OCI-LY3 (cell line): ENCODE data around the gene TSPAN9.
"Not testable (repeated sequence)": the region's sequence is repeated elsewhere in the genome, so short reads cannot be mapped to it uniquely, and the experiment has no call there.

Experiments used
- H2AFZ ChIP-seq: fragments of 200-600, 300-600 bp; shearing (Covaris generic); 2 replicates; pipeline ENCODE4 v1.6.0; 2014; ENCODE audit warnings: antibody characterized with exemption, low read depth, low read length
- H3K27ac ChIP-seq: fragments of 200-600, 300-600 bp; sonication (generic); 2 replicates; pipeline ENCODE4 v1.5.1; 2014; ENCODE audit warnings: mild to moderate bottlenecking, low read length, moderate library complexity, mixed read lengths
- H3K27me3 ChIP-seq: fragments of 200-600, 300-600 bp; sonication (generic); 2 replicates; pipeline ENCODE4 v1.6.1; 2014; ENCODE audit warnings: low read depth, low read length, mixed read lengths
- H3K36me3 ChIP-seq: fragments of 200-600, 300-600 bp; sonication (generic); replicated peaks from 2 replicates; pipeline ENCODE3; 2014; ENCODE audit warnings: low read depth, low read length, mixed read lengths
- H3K4me1 ChIP-seq: fragments of 300-600, 200-600 bp; sonication (generic); 2 replicates; pipeline ENCODE4 v1.6.1; 2014; ENCODE audit warnings: low read length, mixed read lengths
- H3K4me2 ChIP-seq: fragments of 200-600, 300-600 bp; sonication (generic); 2 replicates; pipeline ENCODE4 v1.6.1; 2014; ENCODE audit warnings: low read length, mixed read lengths
- H3K4me3 ChIP-seq: fragments of 300-600, 200-600 bp; sonication (generic); 2 replicates; pipeline ENCODE4 v1.5.1; 2014; ENCODE audit warnings: antibody characterized with exemption, mild to moderate bottlenecking, low read length, moderate library complexity
- H3K79me2 ChIP-seq: fragments of 300-600, 200-600 bp; shearing (Covaris generic); 2 replicates; pipeline ENCODE4 v1.6.1; 2014; ENCODE audit warnings: mild to moderate bottlenecking, low read length, mixed read lengths
- H3K9ac ChIP-seq: fragments of 300-600, 200-600 bp; shearing (Covaris generic); 2 replicates; pipeline ENCODE4 v1.6.0; 2014; ENCODE audit warnings: mild to moderate bottlenecking, low read length, moderate library complexity
- H3K9me3 ChIP-seq: fragments of 200-600, 300-600 bp; shearing (Covaris generic); 2 replicates; pipeline ENCODE4 v1.6.1; 2014; ENCODE audit warnings: low read length, mixed read lengths; ENCODE audit not compliant: insufficient read depth
- H4K20me1 ChIP-seq: fragments of 200-600, 300-600 bp; sonication (generic); 2 replicates; pipeline ENCODE4 v1.6.1; 2016; ENCODE audit warnings: low read length, mixed read lengths; ENCODE audit not compliant: insufficient read depth
- CTCF ChIP-seq: fragments of 200-600, 300-600 bp; sonication (generic); IDR thresholded peaks from 2 replicates; pipeline ENCODE4 v1.5.1; 2014; ENCODE audit warnings: antibody characterized with exemption, low read length, low read depth
- EZH2phosphoT487 ChIP-seq: fragments of 200-600 bp; shearing (Covaris generic); IDR thresholded peaks from 2 replicates; pipeline ENCODE4 v1.6.1; 2018; ENCODE audit warnings: antibody characterized with exemption, mixed run types, low read depth

Gene TSPAN9

GRCh38 chr12:3055704-3056467 is 21.3 kb upstream of the TSPAN9 start:
- Histone ChIP-seq H3K27ac (no peak overlapping the region), H3K4me2 (peak overlapping the region; percentile 58), H3K79me2 (no peaks in the 10 kb centered on the region), H3K27me3 (no peaks in the 10 kb centered on the region), H3K36me3 (no peaks in the 10 kb centered on the region), H3K4me3 (peak overlapping the region; percentile 36; the same call in 1 of the 2 replicates), H4K20me1 (no peaks in the 10 kb centered on the region), H3K9me3 (no peaks in the 10 kb centered on the region), H2AFZ (peak overlapping the region; percentile 89), H3K4me1 (peaks cover 17% of the 10 kb centered on the region), H3K9ac (no peak overlapping the region)
- TF ChIP-seq EZH2phosphoT487 (no peak), CTCF (no peak)

GRCh38 chr12:3061059-3061458 is 16.1 kb upstream of the TSPAN9 start:
- H3K9me3 ChIP-seq: no peaks in the 10 kb centered on the region
- peaks cover 12% of the 10 kb centered on the region for H3K4me1 ChIP-seq
- H4K20me1 ChIP-seq: no peaks in the 10 kb centered on the region
- H3K36me3 ChIP-seq: no peaks in the 10 kb centered on the region
- peak overlapping the region; percentile 7; the same call in 1 of the 2 replicates for H3K4me2 ChIP-seq
- H3K27me3 ChIP-seq: peaks cover 34% of the 10 kb centered on the region
- TF ChIP-seq EZH2phosphoT487 (no peak), CTCF (no peak)
- no peak overlapping the region for H3K4me3 ChIP-seq
- H2AFZ ChIP-seq: no peak overlapping the region
- no peak overlapping the region for H3K27ac ChIP-seq
- H3K79me2 ChIP-seq: no peaks in the 10 kb centered on the region
- H3K9ac ChIP-seq: no peak overlapping the region

- H3K4me3 ChIP-seq: no peak overlapping the region
- H3K36me3 ChIP-seq: no peaks in the 10 kb centered on the region
- no peaks in the 10 kb centered on the region for H4K20me1 ChIP-seq
- H3K9ac ChIP-seq: no peak overlapping the region
- no peaks in the 10 kb centered on the region for H3K9me3 ChIP-seq
- peaks cover 34% of the 10 kb centered on the region for H3K27me3 ChIP-seq
- H3K4me2 ChIP-seq: no peak overlapping the region
- no peak overlapping the region for H2AFZ ChIP-seq
- H3K27ac ChIP-seq: no peak overlapping the region
- TF ChIP-seq CTCF (no peak), EZH2phosphoT487 (no peak)
- H3K4me1 ChIP-seq: peaks cover 6% of the 10 kb centered on the region
- no peaks in the 10 kb centered on the region for H3K79me2 ChIP-seq
Observed at GRCh38 chr12:3061501-3062215, 15.5 kb upstream of the TSPAN9 start.

- no peak overlapping the region for H3K4me3 ChIP-seq
- no peaks in the 10 kb centered on the region for H3K9me3 ChIP-seq
- TF ChIP-seq CTCF: no peak
- no peak for TF ChIP-seq EZH2phosphoT487
- H3K79me2 ChIP-seq: no peaks in the 10 kb centered on the region
- H3K27ac ChIP-seq: no peak overlapping the region
- no peaks in the 10 kb centered on the region for H4K20me1 ChIP-seq
- no peaks in the 10 kb centered on the region for H3K36me3 ChIP-seq
- peaks cover 50% of the 10 kb centered on the region for H3K27me3 ChIP-seq
- no peak overlapping the region for H2AFZ ChIP-seq
- no peak overlapping the region for H3K4me2 ChIP-seq
- peaks cover 4% of the 10 kb centered on the region; the same call in 1 of the 2 replicates for H3K4me1 ChIP-seq
- no peak overlapping the region for H3K9ac ChIP-seq
Observed at GRCh38 chr12:3065300-3065699, 11.9 kb upstream of the TSPAN9 start.

GRCh38 chr12:3065846-3066245 is 11.3 kb upstream of the TSPAN9 start:
- H3K9ac ChIP-seq, H3K9me3 ChIP-seq, H3K79me2 ChIP-seq, H2AFZ ChIP-seq, H3K4me3 ChIP-seq, H3K4me1 ChIP-seq, H4K20me1 ChIP-seq, H3K36me3 ChIP-seq, H3K27ac ChIP-seq, H3K4me2 ChIP-seq: not testable (repeated sequence)
- H3K27me3 ChIP-seq: peaks cover 50% of the 10 kb centered on the region
